EH (cell line): Measurements from ENCODE around the gene COL4A1.
"Not testable (repeated sequence)": the region's sequence is repeated elsewhere in the genome, so short reads cannot be mapped to it uniquely, and the experiment has no call there.

Experiments used
- DNase-seq: peaks from one replicate; pipeline ENCODE4 v3.0.0-alpha.2; 2015; ENCODE audit warnings: low read depth

Gene COL4A1

GRCh38 chr13:110113284-110113764 is 193.6 kb downstream of the COL4A1 start:
- peak; percentile 71 for DNase-seq

- DNase-seq: not testable (repeated sequence)
Observed at GRCh38 chr13:110112379-110112778, 194.6 kb downstream of the COL4A1 start.

- no peak for DNase-seq
Observed at GRCh38 chr13:110110783-110111182, 196.2 kb downstream of the COL4A1 start.

- DNase-seq: peak; percentile 90
Observed at GRCh38 chr13:110109910-110110309, 197.0 kb downstream of the COL4A1 start.

- DNase-seq: no peak
Observed at GRCh38 chr13:110109140-110109783, 197.7 kb downstream of the COL4A1 start.

- peak; percentile 85 for DNase-seq
Observed at GRCh38 chr13:110108348-110109139, 198.4 kb downstream of the COL4A1 start.

- no peak for DNase-seq
Observed at GRCh38 chr13:110107568-110108347, 199.2 kb downstream of the COL4A1 start.

GRCh38 chr13:110106726-110107125 is 200.2 kb downstream of the COL4A1 start:
- peak; percentile 52 for DNase-seq

- DNase-seq: no peak
Observed at GRCh38 chr13:110105136-110105535, 201.8 kb downstream of the COL4A1 start.

GRCh38 chr13:110103534-110103933 is 203.4 kb downstream of the COL4A1 start:
- no peak for DNase-seq

GRCh38 chr13:110103026-110103425 is 203.9 kb downstream of the COL4A1 start:
- DNase-seq: no peak

- no peak for DNase-seq
Observed at GRCh38 chr13:110102053-110102452, 204.9 kb downstream of the COL4A1 start.

GRCh38 chr13:110099922-110100321 is 207.0 kb downstream of the COL4A1 start:
- no peak for DNase-seq
